ENCODE measurements around the gene ZNF786. TPM values are rescaled to one million over a fixed set of nuclear protein-coding genes. Genes with fewer than 3 reads are reported as not detected.
"Not testable (repeated sequence)": the region's sequence is repeated elsewhere in the genome, so short reads cannot be mapped to it uniquely, and the experiment has no call there.

The ZNF786 gene
- total and polyA plus RNA-seq, 2 donors, result 5.5 to 6.8 TPM

DNA sequence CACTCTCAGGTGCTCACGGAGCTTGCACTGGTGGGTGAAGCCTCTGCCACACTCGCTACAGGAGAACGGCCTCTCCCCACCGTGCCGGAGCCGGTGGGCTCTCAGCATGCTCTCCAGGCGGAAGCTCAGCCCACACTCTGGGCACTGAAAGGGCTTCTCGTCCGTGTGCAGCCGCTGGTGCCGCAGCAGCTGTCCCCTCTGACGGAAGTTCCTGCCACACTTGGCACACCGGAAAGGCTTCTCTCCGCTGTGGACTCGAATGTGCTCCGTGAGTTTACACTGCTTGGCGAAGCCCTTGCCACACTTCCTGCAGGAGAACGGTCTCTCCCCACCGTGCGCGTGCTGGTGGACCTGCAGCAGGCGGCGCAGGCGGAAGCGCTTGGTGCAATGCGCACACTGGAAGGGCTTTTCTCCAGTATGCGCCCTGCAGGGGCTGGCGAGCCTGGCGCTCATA, 19.3 kb downstream of the ZNF786 start:
- no peaks in the 10 kb centered on the region for H3K36me3 ChIP-seq (ENCODE audit: insufficient read depth)
- no peaks in the 10 kb centered on the region for H3K4me1 ChIP-seq (ENCODE audit: insufficient read depth)
- no peak for DNase-seq (ENCODE audit: extremely low spot score)
- H3K27ac ChIP-seq (ENCODE audit: low read depth), result no peak overlapping the region
- H3K4me3 ChIP-seq (ENCODE audit: low read depth, low read length), result no peak overlapping the region
- WGBS, result 95% methylated on average over 29 of the region's 29 CpGs

DNA sequence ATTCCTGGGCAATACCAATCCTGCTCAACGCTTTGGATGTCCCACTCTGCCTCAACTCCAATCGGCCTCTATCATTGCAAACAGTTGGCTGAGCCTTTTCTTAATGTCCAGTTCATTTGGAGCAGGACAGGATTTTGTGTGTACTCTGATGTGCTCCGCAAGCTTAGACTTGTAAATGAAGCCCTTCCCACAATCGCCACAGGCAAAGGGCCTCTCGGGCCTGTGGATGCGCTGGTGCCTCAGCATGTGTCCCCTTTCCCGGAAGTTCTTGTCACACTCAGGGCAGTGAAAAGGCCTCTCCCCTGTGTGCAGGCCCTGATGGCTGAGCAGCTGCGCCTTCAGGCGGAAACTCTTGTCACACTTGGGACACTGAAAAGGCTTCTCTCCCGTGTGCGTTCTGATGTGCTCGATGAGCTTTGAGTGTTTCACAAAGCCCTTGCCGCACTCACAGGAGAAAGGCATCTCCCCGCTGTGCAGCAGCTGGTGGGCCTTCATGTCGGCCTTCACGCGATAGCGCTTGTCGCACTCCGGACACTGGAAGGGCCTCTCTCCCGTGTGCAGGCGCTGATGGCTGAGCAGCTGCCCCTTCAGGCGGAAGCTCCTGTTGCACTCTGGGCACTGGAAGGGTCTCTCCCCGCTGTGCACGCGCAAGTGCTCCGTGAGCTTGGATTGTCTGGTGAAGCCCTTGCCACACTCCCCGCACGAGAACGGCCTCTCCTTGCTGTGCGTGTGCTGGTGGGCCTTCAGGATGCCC, 20.0 kb downstream of the ZNF786 start:
- no peak for DNase-seq (ENCODE audit: extremely low spot score)

DNA sequence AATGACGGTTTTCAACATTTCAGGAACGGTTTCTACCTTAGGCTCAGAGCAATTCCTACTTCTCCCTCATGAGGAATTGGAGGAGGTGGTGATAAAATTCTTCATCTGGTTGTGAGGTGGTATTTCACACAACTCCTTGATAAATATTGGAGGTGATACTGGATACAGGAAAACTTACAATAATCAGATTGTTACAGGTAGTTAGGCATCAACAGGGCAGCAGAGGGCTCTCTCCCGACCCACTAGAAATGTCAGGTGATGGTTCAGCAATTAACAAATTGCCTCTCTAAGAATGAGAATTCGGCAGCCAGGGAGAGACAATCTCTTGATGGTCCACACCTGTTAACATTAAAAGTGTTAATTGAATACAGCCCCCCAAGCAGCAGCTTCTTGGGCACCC, 22.6 kb downstream of the ZNF786 start:
- DNase-seq (ENCODE audit: extremely low spot score), result no peak
- no peak overlapping the region for H3K27ac ChIP-seq (ENCODE audit: low read depth)
- H3K4me3 ChIP-seq (ENCODE audit: low read depth, low read length), result no peak overlapping the region
- no peaks in the 10 kb centered on the region for H3K36me3 ChIP-seq (ENCODE audit: insufficient read depth)
- H3K4me1 ChIP-seq (ENCODE audit: insufficient read depth), result no peaks in the 10 kb centered on the region
- WGBS, result 79% methylated on average over 4 of the region's 4 CpGs

More for the DNA sequence above, 20.0 kb downstream of the ZNF786 start:
- H3K36me3 ChIP-seq (ENCODE audit: insufficient read depth), result no peaks in the 10 kb centered on the region
- 95% methylated on average over 31 of the region's 31 CpGs for WGBS
- H3K4me1 ChIP-seq (ENCODE audit: insufficient read depth), result no peaks in the 10 kb centered on the region
- no peak overlapping the region for H3K4me3 ChIP-seq (ENCODE audit: low read depth, low read length)
- H3K27ac ChIP-seq (ENCODE audit: low read depth), result no peak overlapping the region

DNA sequence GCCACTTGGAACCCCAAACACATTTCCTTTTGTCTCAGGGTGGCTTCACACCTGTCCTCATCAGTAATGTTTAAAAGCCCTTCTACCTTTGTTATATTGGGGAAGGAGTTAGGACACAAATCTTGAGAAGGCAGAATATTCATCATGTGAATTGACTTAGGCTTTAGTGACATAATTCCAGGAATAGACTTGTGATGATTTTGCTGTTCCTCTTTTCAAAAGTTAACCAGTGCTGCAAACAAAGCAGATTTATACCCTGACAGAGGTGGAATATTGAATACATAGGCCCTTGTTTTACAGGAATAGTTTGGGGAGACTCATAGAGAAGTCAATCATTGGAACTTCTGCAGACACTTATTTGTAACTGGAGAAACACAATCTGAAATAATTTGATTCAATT, 27.0 kb downstream of the ZNF786 start:
- Histone ChIP-seq H3K4me3 (ENCODE audit: low read depth, low read length) (no peak overlapping the region), H3K27ac (ENCODE audit: low read depth) (no peak overlapping the region), H3K36me3 (ENCODE audit: insufficient read depth) (no peaks in the 10 kb centered on the region), H3K4me1 (ENCODE audit: insufficient read depth) (no peaks in the 10 kb centered on the region)
- no peak for DNase-seq (ENCODE audit: extremely low spot score)

- 86% methylated on average over 10 of the region's 10 CpGs for WGBS
- DNase-seq (ENCODE audit: extremely low spot score); H3K4me1 ChIP-seq (ENCODE audit: insufficient read depth); H3K27ac ChIP-seq (ENCODE audit: low read depth); H3K36me3 ChIP-seq (ENCODE audit: insufficient read depth); H3K4me3 ChIP-seq (ENCODE audit: low read depth, low read length): not testable (repeated sequence)
Measured at GRCh38 chr7:149062217-149062899, 28.2 kb downstream of the ZNF786 start.

DNA sequence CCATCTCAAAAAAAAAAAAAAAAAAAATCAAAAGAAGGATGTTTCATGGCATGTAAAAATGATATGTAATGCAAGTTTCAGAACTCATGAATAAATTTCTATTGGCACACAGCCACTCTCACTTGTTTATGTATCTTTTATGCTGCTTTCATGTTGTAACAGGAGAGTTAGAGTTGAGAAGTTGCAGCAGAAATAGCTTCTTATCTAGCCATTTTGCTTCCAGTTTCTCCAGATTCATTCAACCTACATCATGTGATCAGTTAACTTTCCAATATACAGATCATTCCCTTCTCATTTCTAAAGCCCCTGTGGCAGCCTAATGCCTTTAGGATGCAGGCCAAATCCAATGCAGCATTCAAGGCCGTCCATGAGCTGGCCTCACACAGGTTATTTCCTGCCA, 30.4 kb downstream of the ZNF786 start:
- Histone ChIP-seq H3K27ac (ENCODE audit: low read depth) (no peak overlapping the region), H3K36me3 (ENCODE audit: insufficient read depth) (no peaks in the 10 kb centered on the region), H3K4me3 (ENCODE audit: low read depth, low read length) (no peak overlapping the region), H3K4me1 (ENCODE audit: insufficient read depth) (no peaks in the 10 kb centered on the region)
- WGBS, result 23% methylated on average over 1 of the region's 1 CpG
- DNase-seq (ENCODE audit: extremely low spot score), result no peak

GRCh38 chr7:149053885-149054284, 36.6 kb downstream of the ZNF786 start:
- 90% methylated on average over 8 of the region's 8 CpGs for WGBS
- Histone ChIP-seq H3K27ac (ENCODE audit: low read depth) (no peak overlapping the region), H3K4me1 (ENCODE audit: insufficient read depth) (no peaks in the 10 kb centered on the region), H3K36me3 (ENCODE audit: insufficient read depth) (no peaks in the 10 kb centered on the region), H3K4me3 (ENCODE audit: low read depth, low read length) (no peak overlapping the region)
- no peak for DNase-seq (ENCODE audit: extremely low spot score)

DNA sequence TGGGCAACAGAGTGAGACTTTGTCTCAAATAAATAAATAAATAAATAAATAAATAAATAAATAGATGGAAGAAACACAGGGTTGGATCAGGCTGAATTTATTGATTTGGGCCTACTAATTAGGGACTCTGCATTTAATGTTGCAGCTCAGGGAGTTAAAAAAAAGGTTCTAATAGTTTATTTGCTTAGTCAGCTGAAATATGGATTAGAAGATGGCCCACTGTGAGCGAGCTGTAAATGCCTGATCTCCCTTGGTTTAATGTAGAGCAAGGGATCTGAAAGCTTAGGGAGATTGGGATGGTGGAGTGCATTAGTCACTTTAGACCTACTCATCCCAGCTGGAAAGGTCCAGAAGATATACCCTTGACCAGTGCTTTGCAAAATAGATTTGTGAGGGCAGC, 37.1 kb downstream of the ZNF786 start:
- Histone ChIP-seq H3K4me3 (ENCODE audit: low read depth, low read length) (no peak overlapping the region), H3K4me1 (ENCODE audit: insufficient read depth) (no peaks in the 10 kb centered on the region), H3K36me3 (ENCODE audit: insufficient read depth) (no peaks in the 10 kb centered on the region), H3K27ac (ENCODE audit: low read depth) (no peak overlapping the region)
- WGBS, result 89% methylated on average over 1 of the region's 1 CpG
- DNase-seq (ENCODE audit: extremely low spot score), result no peak

GRCh38 chr7:149050941-149051340, 39.6 kb downstream of the ZNF786 start:
- 92% methylated on average over 3 of the region's 3 CpGs for WGBS
- no peaks in the 10 kb centered on the region for H3K36me3 ChIP-seq (ENCODE audit: insufficient read depth)
- DNase-seq (ENCODE audit: extremely low spot score), result no peak
- no peaks in the 10 kb centered on the region for H3K4me1 ChIP-seq (ENCODE audit: insufficient read depth)
- no peak overlapping the region for H3K27ac ChIP-seq (ENCODE audit: low read depth)
- no peak overlapping the region for H3K4me3 ChIP-seq (ENCODE audit: low read depth, low read length)

DNA sequence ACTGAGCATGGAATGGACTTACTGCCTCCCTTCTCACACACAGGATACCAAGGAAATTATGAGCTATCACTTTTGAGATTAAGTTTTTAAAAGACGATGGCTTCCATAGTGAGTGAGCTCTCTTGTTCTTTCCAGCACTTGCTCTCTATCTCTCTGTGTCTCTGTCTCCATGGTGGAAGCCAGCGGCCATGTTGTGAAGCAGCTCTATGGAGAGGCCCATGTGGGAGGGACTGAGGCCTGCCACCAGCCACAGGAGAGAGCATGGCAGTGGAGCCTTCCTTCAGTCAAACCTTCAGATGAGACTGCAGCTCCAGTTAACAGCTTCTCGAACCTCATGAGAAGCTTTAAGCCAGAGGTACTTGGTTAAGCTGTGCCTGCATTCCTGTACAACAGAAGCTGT, 41.7 kb downstream of the ZNF786 start:
- DNase-seq (ENCODE audit: extremely low spot score), result no peak
- Histone ChIP-seq H3K4me3 (ENCODE audit: low read depth, low read length) (no peak overlapping the region), H3K27ac (ENCODE audit: low read depth) (no peak overlapping the region), H3K36me3 (ENCODE audit: insufficient read depth) (no peaks in the 10 kb centered on the region), H3K4me1 (ENCODE audit: insufficient read depth) (no peaks in the 10 kb centered on the region)
- WGBS, result 63% methylated on average over 3 of the region's 3 CpGs

DNA sequence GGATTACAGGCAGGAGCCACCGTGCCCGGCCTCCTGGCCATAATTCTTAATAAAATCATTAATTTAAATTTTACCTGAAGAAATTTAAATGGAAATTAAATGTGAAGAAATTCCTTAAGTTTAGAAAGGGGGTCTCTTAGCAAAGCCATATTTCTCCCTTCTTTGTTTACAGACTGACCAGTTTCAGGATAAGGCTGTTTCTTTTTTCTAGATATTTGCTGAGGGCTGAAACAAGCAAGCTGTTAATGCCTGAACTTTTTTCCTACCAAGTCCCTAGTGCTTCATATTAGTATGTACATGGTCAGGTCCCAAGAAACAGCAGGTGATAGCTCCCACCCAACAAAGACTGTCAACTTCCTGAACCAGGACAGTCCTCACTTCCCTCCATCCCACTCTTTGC, 44.1 kb downstream of the ZNF786 start:
- Histone ChIP-seq H3K27ac (ENCODE audit: low read depth) (no peak overlapping the region), H3K36me3 (ENCODE audit: insufficient read depth) (no peaks in the 10 kb centered on the region), H3K4me1 (ENCODE audit: insufficient read depth) (no peaks in the 10 kb centered on the region), H3K4me3 (ENCODE audit: low read depth, low read length) (no peak overlapping the region)
- DNase-seq (ENCODE audit: extremely low spot score), result no peak
- WGBS, result 90% methylated on average over 2 of the region's 2 CpGs

- DNase-seq (ENCODE audit: extremely low spot score), result no peak
- Histone ChIP-seq H3K4me3 (ENCODE audit: low read depth, low read length) (no peak overlapping the region), H3K27ac (ENCODE audit: low read depth) (no peak overlapping the region), H3K4me1 (ENCODE audit: insufficient read depth) (no peaks in the 10 kb centered on the region), H3K36me3 (ENCODE audit: insufficient read depth) (no peaks in the 10 kb centered on the region)
- 91% methylated on average over 8 of the region's 8 CpGs for WGBS
Measured at GRCh38 chr7:149043936-149044335, 46.6 kb downstream of the ZNF786 start.

DNA sequence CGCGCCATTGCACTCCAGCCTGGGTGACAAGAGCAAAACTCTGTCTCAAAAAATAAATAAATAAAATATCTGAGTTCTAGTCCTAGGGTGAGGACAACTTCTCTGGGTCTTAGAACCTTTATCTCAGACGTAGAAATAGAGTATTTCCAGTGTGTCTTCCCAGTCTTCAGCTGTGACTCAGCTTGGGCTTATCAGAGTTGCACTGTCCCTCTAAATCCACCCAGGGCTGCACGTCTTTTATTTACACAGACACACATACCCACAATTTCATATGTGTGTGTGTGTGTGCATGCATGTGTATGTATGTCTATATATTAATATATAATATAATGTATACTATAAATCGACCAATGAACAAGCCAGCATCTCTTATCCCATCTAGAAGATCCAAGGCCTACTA, 49.2 kb downstream of the ZNF786 start:
- Histone ChIP-seq H3K27ac (ENCODE audit: low read depth) (no peak overlapping the region), H3K4me1 (ENCODE audit: insufficient read depth) (no peaks in the 10 kb centered on the region), H3K4me3 (ENCODE audit: low read depth, low read length) (no peak overlapping the region), H3K36me3 (ENCODE audit: insufficient read depth) (no peaks in the 10 kb centered on the region)
- no peak for DNase-seq (ENCODE audit: extremely low spot score)
- WGBS, result 79% methylated on average over 5 of the region's 5 CpGs

DNA sequence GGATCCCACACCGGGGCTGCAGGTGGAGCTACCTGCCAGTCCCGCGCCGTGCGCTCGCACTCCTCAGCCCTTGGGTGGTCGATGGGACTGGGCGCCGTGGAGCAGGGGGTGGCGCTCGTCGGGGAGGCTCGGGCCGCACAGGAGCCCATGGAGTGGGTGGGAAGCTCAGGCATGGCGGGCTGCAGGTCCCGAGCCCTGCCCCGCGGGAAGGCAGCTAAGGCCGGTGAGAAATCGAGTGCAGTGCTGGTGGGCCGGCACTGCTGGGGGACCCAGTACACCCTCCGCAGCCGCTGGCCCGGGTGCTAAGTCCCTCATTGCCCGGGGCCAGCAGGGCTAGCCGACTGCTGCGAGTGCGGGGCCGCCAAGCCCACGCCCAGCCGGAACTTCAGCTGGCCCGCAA, 51.9 kb downstream of the ZNF786 start:
- not testable (repeated sequence) for H3K4me3 ChIP-seq (ENCODE audit: low read depth, low read length); H3K36me3 ChIP-seq (ENCODE audit: insufficient read depth); H3K27ac ChIP-seq (ENCODE audit: low read depth); DNase-seq (ENCODE audit: extremely low spot score); H3K4me1 ChIP-seq (ENCODE audit: insufficient read depth)
- WGBS, result 95% methylated on average over 30 of the region's 32 CpGs

Data from urinary bladder (tissue), 4 donors.